ENCODE results near the gene ABHD2.

GRCh38 chr15:89192766-89193165 is 104.5 kb downstream of the ABHD2 start:
- TF ChIP-seq ZNF639 (tag by site-specific recombination; IDR thresholded peaks at IDR 0.05) (no peak), ZNF792 (tag by site-specific recombination; IDR thresholded peaks at IDR 0.05) (no peak), YY1 (tag by site-specific recombination; IDR thresholded peaks at IDR 0.05) (no peak), ZNF473 (tag by site-specific recombination; IDR thresholded peaks at IDR 0.05) (no peak), CTCF (tag by site-specific recombination; IDR thresholded peaks at IDR 0.05) (no peak), HIC1 (tag by site-specific recombination; IDR thresholded peaks at IDR 0.05) (no peak)

All from HEK293 (cell line).